Endothelial cell of umbilical vein (primary cell): ENCODE measurements around the gene PTGER4.

Experiments used
- EZH2 ChIP-seq: IDR thresholded peaks from 2 replicates; pipeline ENCODE4 v1.6.1; 2012; ENCODE audit warnings: borderline replicate concordance, low read depth, mild to moderate bottlenecking, moderate library complexity, low read length, inconsistent platforms; ENCODE audit not compliant: severe bottlenecking
- FOS ChIP-seq: IDR thresholded peaks from 2 replicates; pipeline ENCODE4 v1.6.1; 2011; ENCODE audit warnings: mild to moderate bottlenecking, low read length, moderate library complexity, borderline replicate concordance; ENCODE audit not compliant: insufficient read depth
- GATA2 ChIP-seq: IDR thresholded peaks from 2 replicates; pipeline ENCODE4 v1.7.0; 2011; ENCODE audit warnings: low read depth, mild to moderate bottlenecking, moderate library complexity, mixed read lengths, low read length; ENCODE audit not compliant: insufficient read length, insufficient read depth
- JUN ChIP-seq: IDR thresholded peaks from 2 replicates; pipeline ENCODE4 v1.6.1; 2011; ENCODE audit warnings: borderline replicate concordance, low read depth; ENCODE audit not compliant: insufficient read length, insufficient read depth
- MYC ChIP-seq: IDR thresholded peaks from one replicate; pipeline ENCODE4 v1.6.1; 2011; ENCODE audit warnings: mild to moderate bottlenecking, low read depth, low read length
- POLR2A ChIP-seq: IDR thresholded peaks from 2 replicates; pipeline ENCODE4 v1.6.1; 2012; ENCODE audit warnings: low read depth, mild to moderate bottlenecking, control low read depth, low read length
- POLR2AphosphoS5 ChIP-seq: IDR thresholded peaks from 2 replicates; pipeline ENCODE4 v1.6.1; 2012; ENCODE audit warnings: low read depth, mild to moderate bottlenecking, control low read depth, low read length, moderate library complexity; ENCODE audit not compliant: insufficient read depth
- TF ChIP-seq, protein P1 (sequence below), 2 donors: IDR thresholded peaks; 1 replicate in 1 of 2; 2 replicates in 1 of 2; pipeline ENCODE4 v1.5.1; 2011; ENCODE audit warnings: low read length in 2 of 2, mild to moderate bottlenecking in 2 of 2, moderate library complexity in 2 of 2, control low read depth in 1 of 2, inconsistent platforms in 1 of 2, low read depth in 1 of 2; ENCODE audit not compliant: insufficient read depth in 1 of 2; ENCODE audit errors: extremely low read depth in 1 of 2
- TF ChIP-seq, protein P2 (sequence below): IDR thresholded peaks from 2 replicates; pipeline ENCODE4 v1.6.1; 2011; ENCODE audit not compliant: insufficient read depth, insufficient read length

DNA sequence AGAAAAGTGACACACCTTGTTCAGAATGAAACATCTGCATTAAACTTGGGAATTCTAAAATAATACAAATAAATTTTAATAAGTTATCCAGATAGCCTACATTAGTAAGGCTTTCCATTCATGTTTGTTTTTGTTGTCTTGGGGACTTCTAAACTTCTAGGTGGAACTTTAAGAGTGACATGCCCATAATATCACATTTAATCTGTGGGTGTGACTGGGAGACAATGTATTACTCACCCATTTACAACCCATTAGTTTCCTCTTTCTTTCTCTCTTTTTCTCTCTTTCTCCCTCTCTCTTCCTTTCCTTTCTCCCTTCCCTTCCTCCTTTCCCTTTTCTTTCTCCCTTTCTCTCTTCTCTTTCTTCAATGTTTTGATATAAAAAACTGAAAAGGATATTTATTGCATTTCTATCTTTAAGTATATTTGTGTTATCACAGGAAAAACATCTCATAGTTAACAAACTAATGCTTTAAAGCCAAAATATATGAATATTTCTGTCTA is 12.5 kb upstream of the PTGER4 start:
- TF ChIP-seq POLR2A (no peak), POLR2AphosphoS5 (no peak), FOS (no peak), MYC (no peak), JUN (no peak), EZH2 (no peak), GATA2 (no peak)
- TF ChIP-seq, protein P1, sequence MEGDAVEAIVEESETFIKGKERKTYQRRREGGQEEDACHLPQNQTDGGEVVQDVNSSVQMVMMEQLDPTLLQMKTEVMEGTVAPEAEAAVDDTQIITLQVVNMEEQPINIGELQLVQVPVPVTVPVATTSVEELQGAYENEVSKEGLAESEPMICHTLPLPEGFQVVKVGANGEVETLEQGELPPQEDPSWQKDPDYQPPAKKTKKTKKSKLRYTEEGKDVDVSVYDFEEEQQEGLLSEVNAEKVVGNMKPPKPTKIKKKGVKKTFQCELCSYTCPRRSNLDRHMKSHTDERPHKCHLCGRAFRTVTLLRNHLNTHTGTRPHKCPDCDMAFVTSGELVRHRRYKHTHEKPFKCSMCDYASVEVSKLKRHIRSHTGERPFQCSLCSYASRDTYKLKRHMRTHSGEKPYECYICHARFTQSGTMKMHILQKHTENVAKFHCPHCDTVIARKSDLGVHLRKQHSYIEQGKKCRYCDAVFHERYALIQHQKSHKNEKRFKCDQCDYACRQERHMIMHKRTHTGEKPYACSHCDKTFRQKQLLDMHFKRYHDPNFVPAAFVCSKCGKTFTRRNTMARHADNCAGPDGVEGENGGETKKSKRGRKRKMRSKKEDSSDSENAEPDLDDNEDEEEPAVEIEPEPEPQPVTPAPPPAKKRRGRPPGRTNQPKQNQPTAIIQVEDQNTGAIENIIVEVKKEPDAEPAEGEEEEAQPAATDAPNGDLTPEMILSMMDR (IDR thresholded peaks at IDR 0.05; ENCODE audit: extremely low read depth in 1 of 2, insufficient read depth in 1 of 2, low read depth in 1 of 2, low read length in 2 of 2), result no peak
- TF ChIP-seq, protein P2, sequence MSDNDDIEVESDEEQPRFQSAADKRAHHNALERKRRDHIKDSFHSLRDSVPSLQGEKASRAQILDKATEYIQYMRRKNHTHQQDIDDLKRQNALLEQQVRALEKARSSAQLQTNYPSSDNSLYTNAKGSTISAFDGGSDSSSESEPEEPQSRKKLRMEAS, result no peak
